Left renal cortex interstitium (tissue), 4 donors: Measurements from ENCODE around the gene GOLGA6L2. TPM values are rescaled to one million over a fixed set of nuclear protein-coding genes. Genes with fewer than 3 reads are reported as not detected.
"Not testable (repeated sequence)": the region's sequence is repeated elsewhere in the genome, so short reads cannot be mapped to it uniquely, and the experiment has no call there.

Source experiments
- DNase-seq, 4 donors: peaks; one replicate each; pipeline ENCODE4 v3.0.0-alpha.2; 2013; ENCODE audit warnings: low read depth in 4 of 4, low spot score in 2 of 4, missing footprints in 1 of 4
- polyA plus RNA-seq, 4 donors: library from polyadenylated mRNA; unstranded; fragments of 120-200 nt; gene quantifications; one replicate each; pipeline ENCODE4 v1.2.1, GENCODE V29; 2013; ENCODE audit not compliant: insufficient read length in 4 of 4

Gene GOLGA6L2
- not detected for polyA plus RNA-seq

- DNase-seq, result no peak
These were observed at the start of gene GOLGA6L2 for GRCh38 chr15:23447107-23447500. TSS of gene GOLGA6L2 (minus strand) at chr15:23447243. CDS start at chr15:23447181, 62 bp downstream.

DNA sequence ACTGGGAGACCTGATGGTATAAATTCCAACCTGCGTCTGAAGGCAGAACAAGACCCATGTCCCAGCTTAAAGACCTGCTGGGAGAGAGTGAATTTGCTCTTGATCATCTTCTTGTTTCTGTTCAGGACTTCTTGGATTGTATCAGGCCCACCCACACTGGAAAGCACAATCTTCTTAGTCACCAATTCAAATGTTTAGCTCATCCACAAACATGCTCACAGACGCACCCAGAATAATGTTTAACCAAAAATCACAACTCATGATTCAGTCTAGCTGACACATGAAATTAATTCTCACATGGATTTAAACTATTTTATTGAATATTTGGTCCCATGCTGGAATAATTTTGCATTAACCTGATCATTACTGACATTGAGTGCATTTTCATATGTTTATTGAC, 37.8 kb upstream of the GOLGA6L2 start:
- no peak for DNase-seq

GRCh38 chr15:23483821-23484299, 36.8 kb upstream of the GOLGA6L2 start:
- no peak for DNase-seq

GRCh38 chr15:23482764-23483489, 35.9 kb upstream of the GOLGA6L2 start:
- no peak for DNase-seq

GRCh38 chr15:23482228-23482627, 35.2 kb upstream of the GOLGA6L2 start:
- DNase-seq, result no peak

GRCh38 chr15:23477920-23478319, 30.9 kb upstream of the GOLGA6L2 start:
- DNase-seq, result no peak

DNA sequence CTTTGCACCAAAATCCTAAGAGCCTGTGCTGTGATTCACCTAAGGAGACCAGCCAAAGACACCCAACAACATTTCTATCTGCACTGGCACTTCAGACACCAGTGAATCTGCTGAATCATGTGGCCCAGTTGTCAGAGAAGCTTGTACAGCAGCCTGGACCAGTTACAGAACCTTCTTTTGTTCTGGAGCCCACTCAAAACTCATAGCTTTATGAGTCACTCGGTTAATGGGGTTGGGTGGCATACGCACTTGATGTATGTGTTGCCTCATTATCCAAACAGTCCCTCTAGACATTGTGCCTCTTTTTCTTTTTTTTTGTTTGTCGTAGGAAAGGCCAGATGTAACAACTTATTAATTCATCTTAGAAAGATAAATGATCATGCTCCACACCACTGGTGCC, 25.6 kb upstream of the GOLGA6L2 start:
- DNase-seq, result no peak

GRCh38 chr15:23472033-23472432, 25.0 kb upstream of the GOLGA6L2 start:
- DNase-seq, result no peak

DNA sequence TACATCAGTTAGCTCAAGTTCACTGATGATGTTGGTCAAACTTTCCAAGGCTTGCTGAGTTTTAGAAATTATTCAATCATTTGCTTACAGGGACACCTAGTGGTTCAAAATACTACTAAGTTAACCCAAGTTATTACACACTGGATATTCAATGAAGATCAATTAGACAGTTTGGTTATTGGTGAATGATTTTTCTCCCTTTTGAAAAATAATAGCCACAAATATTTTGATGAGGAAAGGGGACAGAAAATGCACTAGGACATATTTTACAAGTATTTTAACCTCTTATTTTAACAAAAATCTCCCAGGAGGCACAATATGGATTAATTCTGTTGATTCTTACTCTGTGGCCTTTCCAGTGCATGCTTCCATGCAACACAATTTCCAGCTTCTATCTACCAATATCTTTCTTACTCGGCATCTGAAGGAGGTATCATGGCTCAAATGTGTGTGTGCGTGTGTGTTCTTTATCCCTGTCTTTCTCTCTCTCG, 20.1 kb upstream of the GOLGA6L2 start:
- peak in 1 of 4 donors; percentile 6 for DNase-seq

DNA sequence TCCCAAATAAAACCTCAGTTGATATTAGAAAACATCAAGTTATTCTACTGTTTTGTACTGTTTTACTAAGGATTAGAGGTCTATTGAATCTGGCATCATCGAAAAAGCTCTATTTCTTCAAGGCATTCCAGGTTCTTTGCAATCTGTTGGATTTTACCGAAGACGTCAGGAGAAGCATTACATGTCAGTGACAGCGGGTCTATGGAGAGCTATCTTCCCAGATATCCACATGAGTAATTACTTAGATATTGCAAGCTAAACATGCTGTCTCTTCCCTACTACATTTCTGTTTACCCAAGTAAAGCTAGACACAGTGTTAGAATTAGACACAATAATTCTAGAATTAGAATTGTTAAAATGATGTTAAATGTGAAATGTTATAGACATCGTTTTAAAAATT, 10.8 kb upstream of the GOLGA6L2 start:
- DNase-seq, result no peak

DNA sequence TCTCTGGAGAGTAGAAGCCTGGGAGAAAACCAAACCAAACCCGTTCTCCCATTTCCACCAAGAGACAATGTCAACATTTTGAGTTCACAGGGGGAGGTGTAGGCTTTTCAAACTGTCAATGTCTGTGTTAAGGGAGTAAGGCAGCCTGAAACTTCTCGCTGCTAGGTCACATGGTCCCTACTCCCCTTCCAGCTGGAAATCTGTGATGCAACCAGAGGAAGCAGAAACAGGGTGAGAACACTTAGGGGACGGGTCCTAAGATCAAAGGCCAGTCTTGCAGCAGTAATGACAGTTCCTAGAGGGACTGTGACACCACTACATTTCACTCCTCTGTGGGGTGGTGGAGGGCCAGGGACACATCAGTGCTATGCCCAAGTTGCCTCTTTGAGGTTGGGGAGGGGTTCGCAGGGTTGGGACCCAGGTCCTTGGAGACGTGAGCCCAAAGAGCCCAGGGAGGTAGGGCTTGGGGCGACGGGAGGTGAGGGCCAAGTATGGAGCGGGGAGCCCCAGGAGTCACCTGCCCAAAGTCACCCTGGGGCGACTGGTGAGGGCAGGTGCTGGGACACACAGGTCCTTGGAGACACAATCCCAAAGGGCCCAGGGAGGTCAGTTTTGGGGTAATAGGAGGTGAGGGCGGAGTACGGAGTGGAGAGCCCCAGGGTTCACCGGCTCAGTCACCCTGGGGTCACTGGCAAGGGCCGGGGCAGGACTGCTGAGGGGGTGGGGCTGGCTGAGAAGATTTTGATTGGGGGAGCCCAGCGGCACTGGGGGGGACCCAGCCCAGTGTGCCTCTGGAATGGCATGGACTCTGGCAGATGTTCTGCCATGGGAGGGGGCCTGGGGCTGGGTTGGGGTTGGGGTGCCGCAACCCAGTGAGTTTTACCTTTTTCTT, 582 bp downstream of the GOLGA6L2 start:
- no peak for DNase-seq

DNA sequence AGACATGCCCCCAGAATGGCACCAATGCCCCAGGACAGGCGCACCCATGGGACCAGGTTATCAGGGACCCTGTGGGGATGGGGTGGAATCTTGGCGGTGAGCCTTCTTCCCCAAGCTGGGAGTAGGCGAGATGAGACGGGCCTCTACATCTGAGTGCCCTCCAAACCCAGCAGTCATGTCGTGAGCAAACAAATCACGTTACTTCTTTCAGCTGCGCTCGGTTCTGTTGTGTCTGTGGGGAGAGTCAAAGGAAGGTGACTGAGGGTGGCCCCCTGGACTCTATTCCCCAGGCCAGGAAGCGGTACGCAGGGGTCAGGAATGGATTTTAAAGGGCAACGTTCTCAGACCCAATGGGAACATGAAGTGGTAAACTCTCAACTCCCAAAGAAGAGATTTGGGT, 2.8 kb downstream of the GOLGA6L2 start:
- DNase-seq, result no peak

DNA sequence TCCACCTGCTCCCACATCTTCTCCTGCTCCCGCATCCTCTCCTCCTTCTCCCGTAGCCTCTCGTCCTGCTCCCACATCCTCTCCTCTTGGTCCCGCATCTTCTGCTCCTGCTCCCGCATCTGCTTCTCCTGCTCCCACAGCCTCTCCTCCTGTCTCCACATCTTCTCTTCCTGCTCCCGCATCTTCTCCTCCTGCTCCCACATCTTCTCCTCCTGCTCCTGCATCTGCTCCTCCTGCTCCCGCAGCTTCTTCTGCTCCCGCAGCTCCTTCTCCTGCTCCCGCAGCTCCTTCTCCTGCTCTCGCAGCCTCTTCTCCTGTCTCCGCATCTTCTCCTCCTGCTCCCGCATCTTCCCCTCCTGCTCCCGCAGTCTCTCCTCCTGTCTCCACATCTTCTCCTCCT, 5.8 kb downstream of the GOLGA6L2 start:
- no peak for DNase-seq

DNA sequence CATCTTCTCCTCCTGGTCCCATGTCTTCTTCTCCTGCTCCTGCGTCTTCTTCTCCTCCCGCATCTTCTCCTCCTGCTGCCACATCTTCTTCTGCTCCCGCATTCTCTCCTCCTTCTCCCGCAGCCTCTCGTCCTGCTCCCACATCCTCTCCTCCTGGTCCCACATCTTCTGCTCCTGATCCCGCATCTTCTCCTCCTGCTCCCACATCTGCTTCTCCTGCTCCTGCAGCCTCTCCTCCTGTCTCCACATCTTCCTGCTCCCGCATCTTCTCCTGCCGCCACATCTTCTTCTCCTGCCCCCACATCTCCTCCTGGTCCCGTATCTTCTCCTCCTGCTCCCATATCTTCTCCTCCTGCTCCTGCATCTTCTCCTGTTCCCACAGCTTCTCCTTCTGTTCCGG, 6.4 kb downstream of the GOLGA6L2 start:
- DNase-seq, result no peak

DNA sequence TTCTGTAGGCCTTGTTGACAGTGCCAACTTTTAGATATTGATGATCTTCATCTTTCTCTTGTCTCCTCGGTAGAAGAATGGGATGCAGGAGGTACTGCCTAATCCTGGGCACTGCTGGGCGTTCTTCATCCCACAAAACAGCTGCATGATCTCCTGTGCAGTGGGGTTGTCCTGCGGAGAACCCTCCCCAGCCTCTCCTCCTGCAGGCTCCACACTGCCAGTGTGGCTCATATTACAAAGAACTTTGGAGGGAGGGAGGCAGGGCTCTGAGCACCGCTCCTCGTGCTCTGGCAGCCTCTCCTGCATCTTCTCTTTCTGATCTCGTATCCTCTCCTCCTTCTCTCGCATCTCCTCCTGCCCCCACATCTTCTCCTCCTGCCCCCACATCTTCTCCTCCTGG, 7.5 kb downstream of the GOLGA6L2 start:
- no peak for DNase-seq

- no peak for DNase-seq
These were observed 8.1 kb downstream of the GOLGA6L2 start for GRCh38 chr15:23438816-23439466.

- no peak for DNase-seq
These were observed 9.4 kb downstream of the GOLGA6L2 start for GRCh38 chr15:23437673-23438072.

DNA sequence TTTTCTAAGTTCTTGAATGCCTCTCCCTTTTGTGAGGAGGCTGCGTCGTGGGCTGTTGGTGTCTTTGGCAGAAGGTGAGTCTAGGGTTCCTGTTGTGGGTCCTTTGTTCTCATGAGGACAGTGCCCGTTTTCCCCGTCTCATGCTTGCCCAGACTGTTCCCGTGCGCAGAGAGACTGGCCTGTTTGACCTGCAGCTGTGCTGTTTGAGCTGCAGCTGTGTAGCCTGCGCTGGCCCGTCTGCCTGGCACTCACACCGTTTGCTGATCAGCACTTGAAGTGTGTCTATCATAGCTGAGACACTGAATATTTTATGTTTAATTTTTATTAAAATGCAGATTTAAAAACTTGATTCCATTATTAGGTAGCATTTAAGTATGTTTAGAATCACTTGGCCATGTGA, 9.9 kb downstream of the GOLGA6L2 start:
- DNase-seq, result no peak

GRCh38 chr15:23436421-23436820, 10.6 kb downstream of the GOLGA6L2 start:
- no peak for DNase-seq

GRCh38 chr15:23434699-23435098, 12.3 kb downstream of the GOLGA6L2 start:
- not testable (repeated sequence) for DNase-seq

DNA sequence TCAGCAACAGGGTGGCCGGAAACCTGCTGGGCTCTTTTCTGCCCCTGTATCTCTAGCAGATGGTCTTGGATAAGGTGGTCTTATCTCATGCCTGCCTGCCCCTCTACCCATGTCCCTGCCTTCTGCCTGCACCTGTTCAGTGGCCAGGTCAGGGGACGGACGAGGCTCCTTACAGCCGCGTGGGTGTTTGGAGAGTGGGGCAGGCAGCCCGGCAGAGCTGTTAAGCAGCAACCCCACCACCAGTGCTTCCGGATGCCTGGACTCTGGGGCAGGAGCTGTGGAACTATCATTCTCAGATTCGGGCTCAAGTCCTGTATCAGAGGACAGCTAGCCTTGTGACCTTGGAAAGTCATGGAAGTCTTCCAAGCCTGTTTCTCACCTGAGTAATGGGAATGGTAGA, 21.7 kb downstream of the GOLGA6L2 start:
- not testable (repeated sequence) for DNase-seq
